Activated CD4-positive, alpha-beta T cell treated with anti-CD3 and anti-CD28 coated beads, Interleukin-2, amount 50 U/mL, for 4 hours (primary cell): ENCODE data around the gene CDRT15L2.
"Not testable (repeated sequence)": the region's sequence is repeated elsewhere in the genome, so short reads cannot be mapped to it uniquely, and the experiment has no call there.

Experiments
- DNase-seq, 2 experiments: peaks; one replicate each; pipeline ENCODE4 v3.0.0-alpha.2; 2020

The CDRT15L2 gene

GRCh38 chr17:20583891-20584577 is 4.5 kb downstream of the CDRT15L2 start:
- not testable (repeated sequence) for DNase-seq

- not testable (repeated sequence) for DNase-seq
These were observed 9.4 kb downstream of the CDRT15L2 start for GRCh38 chr17:20588744-20589453.

GRCh38 chr17:20589454-20589810 is 9.9 kb downstream of the CDRT15L2 start:
- DNase-seq, result not testable (repeated sequence)

- not testable (repeated sequence) for DNase-seq
These were observed 11.5 kb downstream of the CDRT15L2 start for GRCh38 chr17:20591040-20591439.

GRCh38 chr17:20605568-20605967 is 26.0 kb downstream of the CDRT15L2 start:
- DNase-seq, result not testable (repeated sequence)

GRCh38 chr17:20609490-20609889 is 30.0 kb downstream of the CDRT15L2 start:
- DNase-seq, result not testable (repeated sequence)

GRCh38 chr17:20611309-20611708 is 31.8 kb downstream of the CDRT15L2 start:
- no peak for DNase-seq

DNA sequence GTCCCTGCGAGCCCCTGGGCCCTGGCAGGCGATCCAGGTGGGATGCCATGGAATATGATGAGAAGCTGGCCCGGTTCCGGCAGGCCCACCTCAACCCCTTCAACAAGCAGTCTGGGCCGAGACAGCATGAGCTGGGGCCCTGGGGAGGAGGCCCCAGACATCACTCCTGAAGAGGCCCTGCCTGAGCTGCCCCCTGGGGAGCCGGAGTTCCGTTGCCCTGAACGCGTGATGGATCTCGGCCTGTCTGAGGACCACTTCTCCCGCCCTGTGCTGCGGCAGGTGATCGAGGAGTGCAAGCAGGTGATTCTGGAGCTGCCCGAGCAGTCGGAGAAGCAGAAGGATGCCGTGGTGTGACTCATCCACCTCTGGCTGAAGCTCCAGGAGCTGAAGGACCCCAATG is 33.1 kb downstream of the CDRT15L2 start:
- no peak for DNase-seq

- DNase-seq, result no peak
These were observed 33.7 kb downstream of the CDRT15L2 start for GRCh38 chr17:20613248-20613647.

GRCh38 chr17:20613905-20614304 is 34.4 kb downstream of the CDRT15L2 start:
- no peak for DNase-seq

DNA sequence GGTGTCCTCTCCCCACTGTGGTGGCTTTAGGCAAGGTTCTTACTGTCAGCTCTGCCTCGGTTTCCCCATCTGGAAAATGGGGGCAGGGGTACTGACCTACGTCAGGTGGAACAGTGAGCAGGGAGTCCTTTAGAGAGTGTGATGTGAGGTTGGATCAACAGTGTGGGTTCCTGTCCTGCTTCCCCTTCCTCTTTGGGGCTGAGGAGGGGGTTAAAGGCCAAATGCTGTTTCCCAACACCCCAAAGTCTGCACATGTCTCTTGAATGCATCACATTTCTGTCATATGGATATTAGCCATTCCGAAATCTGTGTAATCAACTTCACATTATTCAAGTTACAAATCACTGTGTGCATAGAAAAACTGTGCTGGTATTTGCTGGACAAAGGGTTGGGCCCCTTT is 35.9 kb downstream of the CDRT15L2 start:
- not testable (repeated sequence) for DNase-seq
